SK-N-MC (cell line): Measurements from ENCODE around the gene FAM149A.

Experiments
- DNase-seq: peaks from one replicate; pipeline ENCODE4 v3.0.0-alpha.2; 2011; ENCODE audit warnings: low read depth, low spot score
- H3K27ac ChIP-seq: fragments of 200-600 bp; sonication (generic); 2 replicates; pipeline ENCODE4 v1.5.1; 2016; ENCODE audit warnings: mixed run types
- H3K36me3 ChIP-seq: fragments of 200-600 bp; sonication (generic); 2 replicates; pipeline ENCODE4 v1.6.1; 2017; ENCODE audit warnings: antibody characterized with exemption, low read length, mixed read lengths; ENCODE audit not compliant: insufficient read depth
- H3K4me3 ChIP-seq: fragments of 200-600 bp; sonication (generic); 2 replicates; pipeline ENCODE4 v1.5.1; 2016
- H3K9ac ChIP-seq: fragments of 200-600 bp; sonication (generic); 2 replicates; pipeline ENCODE4 v1.8.0; 2017; ENCODE audit warnings: mixed run types, mixed read lengths; ENCODE audit not compliant: insufficient read length
- H3K9me3 ChIP-seq: fragments of 200-600 bp; sonication (generic); 2 replicates; pipeline ENCODE4 v1.6.1; 2017; ENCODE audit warnings: low read depth, mild to moderate bottlenecking, antibody characterized with exemption, low read length, moderate library complexity, mixed read lengths
- EZH2 ChIP-seq: fragments of 200-600 bp; sonication (generic); IDR thresholded peaks from one replicate; pipeline ENCODE4 v1.6.1; 2017; ENCODE audit warnings: antibody characterized with exemption
- FOXP2 ChIP-seq: optimal IDR thresholded peaks from 2 replicates; pipeline ENCODE3; 2011; ENCODE audit warnings: mild to moderate bottlenecking, moderate library complexity; ENCODE audit not compliant: insufficient read depth; ENCODE audit errors: extremely low read length, control extremely low read depth
- POLR2AphosphoS5 ChIP-seq: IDR thresholded peaks from 2 replicates; pipeline ENCODE4 v1.6.1; 2012; ENCODE audit warnings: mild to moderate bottlenecking, low read depth, low read length, borderline replicate concordance

FAM149A gene

GRCh38 chr4:186170966-186171365 lies 66.5 kb downstream of the FAM149A start:
- Histone ChIP-seq H3K9ac (no peak overlapping the region), H3K36me3 (no peaks in the 10 kb centered on the region), H3K4me3 (no peak overlapping the region), H3K9me3 (no peaks in the 10 kb centered on the region), H3K27ac (no peak overlapping the region)
- no peak for DNase-seq
- TF ChIP-seq FOXP2 (no peak), POLR2AphosphoS5 (no peak)

GRCh38 chr4:186172546-186172945 lies 68.0 kb downstream of the FAM149A start:
- Histone ChIP-seq H3K36me3 (no peaks in the 10 kb centered on the region), H3K9ac (no peak overlapping the region), H3K27ac (no peak overlapping the region), H3K4me3 (no peak overlapping the region), H3K9me3 (no peaks in the 10 kb centered on the region)
- no peak for DNase-seq
- TF ChIP-seq FOXP2 = no peak
- no peak for TF ChIP-seq EZH2
- no peak for TF ChIP-seq POLR2AphosphoS5

DNA sequence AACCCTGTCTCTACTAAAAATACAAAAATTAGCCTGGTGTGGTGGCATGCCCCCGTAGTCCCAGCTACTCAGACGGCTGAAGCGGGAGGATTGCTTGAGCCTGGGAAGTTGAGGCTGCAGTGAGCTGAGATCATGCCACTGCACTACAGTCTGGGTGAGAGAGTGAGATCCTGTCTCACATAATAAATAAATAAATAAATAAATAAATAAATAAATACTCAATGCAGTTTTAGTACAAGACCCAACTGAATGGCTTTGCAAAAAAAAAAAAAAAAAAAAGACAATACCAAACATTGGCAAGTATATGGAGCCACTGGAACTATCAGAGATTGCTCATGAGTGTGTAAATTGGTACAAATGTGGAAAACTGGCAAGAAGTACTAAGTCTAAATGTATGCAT lies 83.6 kb downstream of the FAM149A start:
- H3K4me3 ChIP-seq = no peak overlapping the region
- no peak overlapping the region for H3K27ac ChIP-seq
- H3K9me3 ChIP-seq = no peaks in the 10 kb centered on the region
- no peak overlapping the region for H3K9ac ChIP-seq
- TF ChIP-seq EZH2 (no peak), FOXP2 (no peak), POLR2AphosphoS5 (no peak)
- no peak for DNase-seq
- H3K36me3 ChIP-seq = no peaks in the 10 kb centered on the region

DNA sequence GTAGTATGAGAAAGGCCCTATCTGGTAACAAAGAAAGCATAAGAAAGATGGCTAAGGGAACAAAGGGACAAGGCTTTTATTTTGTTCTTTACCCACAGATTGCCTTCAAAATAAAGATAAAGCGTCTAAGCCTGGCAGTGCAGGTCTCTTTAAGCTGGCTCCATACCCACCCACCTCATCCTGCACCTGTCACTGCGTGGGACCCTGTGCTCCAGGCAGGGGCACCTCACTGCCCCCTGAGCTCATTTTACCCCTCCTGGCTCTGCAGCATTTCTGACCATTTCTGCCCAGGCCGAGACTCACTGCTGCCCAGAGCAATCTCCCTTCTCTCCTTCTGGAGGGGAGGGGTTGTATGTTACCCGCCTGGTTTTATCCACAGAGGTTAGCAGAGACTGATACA lies 85.2 kb downstream of the FAM149A start:
- no peak overlapping the region for H3K4me3 ChIP-seq

DNA sequence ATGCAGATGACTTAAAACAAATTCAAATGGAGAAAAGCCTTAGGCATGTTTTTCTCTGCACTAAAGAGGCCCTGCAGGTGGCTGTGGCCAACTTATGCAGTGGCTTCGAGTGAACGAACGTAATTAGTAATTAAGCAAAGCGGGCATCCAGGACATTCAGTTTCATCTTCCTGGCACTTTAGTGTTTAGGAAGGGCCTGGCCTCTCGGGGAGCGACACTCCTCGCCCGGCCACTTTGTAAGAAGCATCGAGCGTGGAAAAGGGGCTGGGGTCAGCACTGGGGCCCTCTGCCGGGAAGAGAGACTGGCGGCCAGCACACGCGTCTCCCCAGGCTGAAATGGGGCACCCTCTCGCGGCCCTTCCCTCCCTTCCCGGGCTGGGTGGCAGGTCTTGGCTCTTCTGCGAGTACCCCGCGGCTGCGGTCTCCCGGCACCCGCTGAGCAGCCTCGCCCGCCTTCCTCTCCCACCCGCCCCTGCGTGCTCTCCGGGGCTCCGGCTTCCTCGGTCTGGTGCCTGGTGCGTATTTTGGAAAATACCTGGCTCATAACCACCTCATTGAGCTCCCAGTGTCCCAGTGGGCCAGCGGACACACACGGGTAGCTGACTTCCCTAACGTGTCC lies 86.2 kb downstream of the FAM149A start:
- no peaks in the 10 kb centered on the region for H3K36me3 ChIP-seq
- H3K4me3 ChIP-seq = peak overlapping the region; percentile 74
- no peak overlapping the region for H3K27ac ChIP-seq
- H3K9me3 ChIP-seq = no peaks in the 10 kb centered on the region
- H3K9ac ChIP-seq = no peak overlapping the region
- no peak for DNase-seq
- TF ChIP-seq EZH2 = peak; percentile 20
- no peak for TF ChIP-seq FOXP2
- no peak for TF ChIP-seq POLR2AphosphoS5

More for the DNA sequence above, 85.2 kb downstream of the FAM149A start:
- H3K9me3 ChIP-seq = no peaks in the 10 kb centered on the region
- TF ChIP-seq FOXP2 (no peak), POLR2AphosphoS5 (no peak), EZH2 (no peak)
- H3K9ac ChIP-seq = no peak overlapping the region
- H3K36me3 ChIP-seq = no peaks in the 10 kb centered on the region
- H3K27ac ChIP-seq = no peak overlapping the region
- no peak for DNase-seq

GRCh38 chr4:186191200-186192065 lies 86.9 kb downstream of the FAM149A start, which contains the start of gene CYP4V2:
CYP4V2 (plus strand) TSS chr4:186191567; CDS start chr4:186191824, 257 bp downstream.
- Histone ChIP-seq H3K9me3 (no peaks in the 10 kb centered on the region), H3K9ac (no peak within 1 kb of the TSS), H3K4me3 (peak within 1 kb of the TSS; percentile 74), H3K27ac (no peak within 1 kb of the TSS), H3K36me3 (no peaks in the 10 kb centered on the region)
- no peak for DNase-seq
- TF ChIP-seq FOXP2 (no peak), EZH2 (peak; percentile 55)

DNA sequence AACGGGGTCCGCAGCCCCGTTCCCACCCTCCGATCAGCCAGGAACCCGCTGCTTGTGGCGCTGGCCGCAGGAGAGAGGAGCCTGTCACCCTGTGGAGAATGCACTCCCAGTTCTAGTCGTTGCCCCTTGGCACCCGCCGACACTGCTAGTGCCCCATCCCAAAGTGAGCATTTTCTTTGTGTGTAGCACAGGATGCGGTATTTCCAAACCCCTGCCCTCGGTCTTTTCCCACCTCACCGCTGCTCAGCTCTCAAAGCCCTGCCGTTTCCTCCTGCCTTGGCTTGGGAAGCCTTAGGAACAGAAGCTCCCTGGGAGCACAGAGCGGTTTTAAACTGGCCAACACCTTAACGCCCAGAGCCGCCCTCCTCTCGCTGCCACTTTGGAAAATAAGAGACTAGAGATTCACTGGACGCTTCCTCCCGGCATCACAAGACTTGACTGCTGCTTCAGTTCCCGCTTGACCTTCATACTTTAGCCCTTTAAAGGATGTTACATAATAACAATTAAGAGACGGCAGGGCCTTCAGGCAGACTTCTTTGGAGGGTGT lies 87.6 kb downstream of the FAM149A start:
- TF ChIP-seq EZH2 (no peak), FOXP2 (no peak), POLR2AphosphoS5 (no peak)
- no peak for DNase-seq
- Histone ChIP-seq H3K36me3 (no peaks in the 10 kb centered on the region), H3K27ac (no peak overlapping the region), H3K4me3 (no peak overlapping the region), H3K9me3 (no peaks in the 10 kb centered on the region), H3K9ac (no peak overlapping the region)

- Histone ChIP-seq H3K9ac (no peak overlapping the region), H3K27ac (no peak overlapping the region), H3K36me3 (no peaks in the 10 kb centered on the region), H3K4me3 (no peak overlapping the region), H3K9me3 (no peaks in the 10 kb centered on the region)
- TF ChIP-seq FOXP2 = no peak
- no peak for TF ChIP-seq EZH2
- TF ChIP-seq POLR2AphosphoS5 = no peak
- DNase-seq = no peak
These were observed 89.3 kb downstream of the FAM149A start for GRCh38 chr4:186193851-186194250.

GRCh38 chr4:186196063-186196462 lies 91.6 kb downstream of the FAM149A start:
- Histone ChIP-seq H3K27ac (no peak overlapping the region), H3K9me3 (no peaks in the 10 kb centered on the region), H3K36me3 (no peaks in the 10 kb centered on the region), H3K4me3 (no peak overlapping the region), H3K9ac (no peak overlapping the region)
- DNase-seq = no peak
- no peak for TF ChIP-seq POLR2AphosphoS5
- no peak for TF ChIP-seq EZH2
- no peak for TF ChIP-seq FOXP2
